GM19395 (cell line): Measurements from ENCODE around the gene BIN1.
A peak's percentile ranks its signal among the peaks of the same experiment; 100 is the strongest.

Experiments
- ATAC-seq: cut with Tn5 transposase; IDR thresholded peaks from one replicate; pipeline ENCODE4 v1.9.1; 2021; ENCODE audit warnings: mild to moderate bottlenecking, moderate library complexity; ENCODE audit not compliant: unreplicated experiment

The BIN1 gene

GRCh38 chr2:127093648-127094210, 13.2 kb downstream of the BIN1 start:
- no peak for ATAC-seq

GRCh38 chr2:127092901-127093516, 13.9 kb downstream of the BIN1 start:
- ATAC-seq: no peak

GRCh38 chr2:127092306-127092705, 14.6 kb downstream of the BIN1 start:
- ATAC-seq: no peak

- no peak for ATAC-seq
Observed at GRCh38 chr2:127091886-127092285, 15.1 kb downstream of the BIN1 start.

- no peak for ATAC-seq
Observed at GRCh38 chr2:127091148-127091547, 15.8 kb downstream of the BIN1 start.

- ATAC-seq: no peak
Observed at GRCh38 chr2:127090281-127091120, 16.5 kb downstream of the BIN1 start.

GRCh38 chr2:127089478-127090235, 17.3 kb downstream of the BIN1 start:
- no peak for ATAC-seq

GRCh38 chr2:127088706-127089105, 18.2 kb downstream of the BIN1 start:
- ATAC-seq: no peak

GRCh38 chr2:127087791-127088495, 19.0 kb downstream of the BIN1 start:
- ATAC-seq: no peak

GRCh38 chr2:127086990-127087790, 19.8 kb downstream of the BIN1 start:
- ATAC-seq: peak; percentile 74

- peak; percentile 23 for ATAC-seq
Observed at GRCh38 chr2:127085317-127085681, 21.7 kb downstream of the BIN1 start.

- no peak for ATAC-seq
Observed at GRCh38 chr2:127084611-127085316, 22.2 kb downstream of the BIN1 start.

- ATAC-seq: no peak
Observed at GRCh38 chr2:127083819-127084503, 23.0 kb downstream of the BIN1 start.

GRCh38 chr2:127082974-127083373, 24.0 kb downstream of the BIN1 start:
- no peak for ATAC-seq

GRCh38 chr2:127081826-127082633, 24.9 kb downstream of the BIN1 start:
- peak; percentile 53 for ATAC-seq

GRCh38 chr2:127080938-127081755, 25.8 kb downstream of the BIN1 start:
- peak; percentile 44 for ATAC-seq
